Hippocampal formation (tissue), 2 donors: ENCODE results near the gene TYMS.

ENCODE experiments used
- DNase-seq, 2 donors: peaks; one replicate each; lab custom pipeline; 2025; lab: John Stamatoyannopoulos, UW

Gene TYMS

GRCh38 chr18:644395-645004 is 13.0 kb upstream of the TYMS start:
- peak; percentile 47 to 95 for DNase-seq

- no peak for DNase-seq
Measured at GRCh38 chr18:647304-647703, 10.1 kb upstream of the TYMS start.

- DNase-seq, result no peak
Measured at GRCh38 chr18:649341-649740, 8.1 kb upstream of the TYMS start.

GRCh38 chr18:650428-650858 is 7.0 kb upstream of the TYMS start:
- DNase-seq, result no peak

- no peak for DNase-seq
Measured at GRCh38 chr18:652131-652530, 5.3 kb upstream of the TYMS start.

DNA sequence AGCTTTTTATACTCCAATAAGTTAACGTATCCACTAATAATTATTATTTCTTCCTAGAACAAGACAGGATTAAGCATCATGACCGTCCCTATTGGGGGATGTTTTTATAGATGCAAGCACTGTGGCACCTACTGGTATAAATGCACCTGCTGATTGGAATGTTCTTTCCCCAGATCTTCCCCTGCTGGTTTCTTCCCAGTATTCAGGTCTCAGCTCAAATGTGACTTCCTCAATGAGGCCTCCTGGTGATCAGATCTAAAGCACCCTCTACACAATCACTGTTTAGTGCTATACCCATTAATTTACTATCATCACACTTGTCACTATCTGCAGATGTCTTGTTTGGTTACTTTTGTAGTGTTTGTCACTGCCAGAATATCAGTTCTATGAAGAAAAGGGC is 3.9 kb upstream of the TYMS start:
- DNase-seq, result no peak

DNA sequence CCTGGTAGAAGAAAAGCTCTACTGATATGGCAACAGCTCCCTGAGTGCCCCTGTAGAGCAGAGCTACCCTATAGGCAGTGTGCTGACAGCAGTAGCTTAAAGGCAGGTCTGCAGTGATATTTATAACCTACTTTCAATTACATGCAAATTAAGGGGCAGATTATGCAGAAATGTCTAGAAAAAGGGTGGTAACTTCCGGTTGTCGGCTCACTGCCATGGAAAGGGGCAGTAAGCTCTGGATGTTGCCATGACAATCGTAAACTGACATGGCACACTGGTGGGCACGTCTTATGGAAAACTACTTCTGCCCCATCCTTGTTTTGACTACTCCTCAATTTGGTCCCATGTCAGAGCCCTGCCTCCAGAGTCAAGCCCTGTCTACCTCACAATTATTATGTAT is 2.9 kb upstream of the TYMS start:
- DNase-seq, result no peak

GRCh38 chr18:655445-655844 is 2.0 kb upstream of the TYMS start:
- no peak for DNase-seq

DNA sequence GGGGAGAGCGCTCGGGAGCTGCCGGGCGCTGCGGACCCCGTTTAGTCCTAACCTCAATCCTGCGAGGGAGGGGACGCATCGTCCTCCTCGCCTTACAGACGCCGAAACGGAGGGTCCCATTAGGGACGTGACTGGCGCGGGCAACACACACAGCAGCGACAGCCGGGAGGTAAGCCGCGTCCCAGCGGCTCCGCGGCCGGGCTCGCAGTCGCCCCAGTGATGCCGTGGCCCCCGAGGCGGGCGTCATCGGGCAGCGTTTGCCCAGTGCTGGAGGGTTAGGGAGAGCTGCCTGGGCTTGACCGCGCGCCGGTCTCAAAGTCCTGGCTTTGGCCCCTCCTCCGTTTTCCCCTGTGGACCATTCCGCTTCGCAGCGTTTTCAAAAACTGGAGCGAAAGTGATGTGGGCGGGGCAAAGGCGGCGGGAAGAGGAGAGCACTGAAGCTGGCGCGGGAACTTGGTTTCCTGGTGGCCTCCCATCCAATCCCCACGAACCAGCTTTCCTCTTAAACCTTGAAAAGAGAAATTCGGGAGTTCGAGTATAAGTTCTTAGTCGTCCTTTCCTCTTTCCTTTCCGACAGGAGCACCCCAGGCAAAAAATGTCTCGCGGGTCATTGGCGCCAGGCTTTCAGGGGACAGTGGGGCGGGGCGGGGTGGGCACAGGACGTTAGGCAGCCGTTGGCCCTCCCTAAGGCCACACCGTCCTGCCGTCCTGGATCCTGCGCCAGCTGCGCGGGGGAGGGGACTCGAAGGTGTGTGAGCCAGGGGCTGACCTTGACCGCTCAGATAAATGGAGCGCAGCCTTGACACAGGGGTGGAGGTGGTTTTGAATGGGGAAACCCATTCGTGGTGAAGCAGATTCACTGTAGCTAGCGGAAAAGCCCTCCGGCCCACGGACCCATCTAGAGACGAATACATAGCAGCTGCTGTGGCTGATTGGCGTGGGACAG is 821 bp downstream of the TYMS start:
- peak; percentile 76 to 77 for DNase-seq

DNA sequence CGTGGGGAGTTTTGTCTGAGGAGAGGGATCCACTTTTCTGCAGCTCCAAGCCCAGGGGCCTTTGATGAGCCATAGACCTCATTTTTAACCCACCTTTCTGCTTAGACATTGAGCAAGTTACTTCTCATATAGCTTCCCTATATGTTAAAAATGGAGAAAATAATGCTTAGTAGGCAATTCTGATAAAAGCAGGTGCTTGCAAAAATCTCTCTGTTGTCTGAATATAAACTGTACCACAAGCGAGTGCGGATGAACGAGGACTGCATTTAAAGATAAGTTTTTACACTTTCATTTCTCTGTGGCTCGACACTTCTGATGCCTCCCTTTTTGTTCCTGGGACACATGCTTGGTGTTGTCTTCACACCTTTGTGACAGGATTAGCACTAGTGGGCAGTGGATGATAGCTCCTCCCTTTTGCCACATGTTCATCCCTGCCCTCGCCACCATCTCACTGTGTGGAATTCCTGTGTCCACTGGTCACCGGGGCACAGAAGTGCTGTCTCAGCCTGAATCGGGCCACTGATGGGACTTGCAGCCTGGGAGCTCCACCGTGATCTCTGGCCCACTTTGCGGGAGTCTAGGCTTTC is 1.6 kb downstream of the TYMS start:
- DNase-seq, result no peak

- no peak for DNase-seq
Measured at GRCh38 chr18:659597-659996, 2.1 kb downstream of the TYMS start.

- no peak for DNase-seq
Measured at GRCh38 chr18:662197-662596, 4.7 kb downstream of the TYMS start.

- no peak for DNase-seq
Measured at GRCh38 chr18:666177-666576, 8.7 kb downstream of the TYMS start.

- no peak for DNase-seq
Measured at GRCh38 chr18:666628-667027, 9.2 kb downstream of the TYMS start.

DNA sequence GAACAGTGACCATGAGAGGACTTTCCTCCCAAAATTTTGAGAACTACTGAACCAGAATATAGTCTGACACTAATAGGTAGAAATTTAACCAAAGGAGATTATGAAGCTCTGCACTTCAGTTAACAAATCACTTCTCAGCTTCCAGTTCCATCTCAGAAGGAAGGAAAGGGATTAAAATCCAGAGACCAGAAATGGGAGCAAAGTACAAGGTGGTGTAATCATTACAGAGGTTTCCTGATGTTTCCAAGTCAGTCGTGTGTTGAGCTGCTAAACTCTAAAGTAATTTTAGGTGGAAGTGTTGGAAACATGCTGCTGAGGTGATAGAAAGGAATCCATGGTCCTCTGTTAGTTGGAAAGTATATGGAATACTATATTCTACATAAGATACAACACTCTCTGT is 10.8 kb downstream of the TYMS start:
- no peak for DNase-seq

GRCh38 chr18:669077-669476 is 11.6 kb downstream of the TYMS start:
- no peak for DNase-seq

GRCh38 chr18:670522-670921 is 13.1 kb downstream of the TYMS start:
- DNase-seq, result no peak

- no peak for DNase-seq
Measured at GRCh38 chr18:671405-671804, 14.0 kb downstream of the TYMS start.

- no peak for DNase-seq
Measured at GRCh38 chr18:673317-673716, 15.9 kb downstream of the TYMS start.

DNA sequence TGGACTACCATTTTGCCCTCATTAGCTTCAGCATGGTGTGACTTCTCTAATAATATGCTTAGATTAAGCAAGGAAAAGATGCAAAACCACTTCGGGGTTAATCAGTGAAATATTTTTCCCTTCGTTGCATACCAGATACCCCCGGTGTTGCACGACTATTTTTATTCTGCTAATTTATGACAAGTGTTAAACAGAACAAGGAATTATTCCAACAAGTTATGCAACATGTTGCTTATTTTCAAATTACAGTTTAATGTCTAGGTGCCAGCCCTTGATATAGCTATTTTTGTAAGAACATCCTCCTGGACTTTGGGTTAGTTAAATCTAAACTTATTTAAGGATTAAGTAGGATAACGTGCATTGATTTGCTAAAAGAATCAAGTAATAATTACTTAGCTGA is 16.3 kb downstream of the TYMS start:
- no peak for DNase-seq

GRCh38 chr18:675307-675706 is 17.9 kb downstream of the TYMS start:
- no peak for DNase-seq

GRCh38 chr18:676069-676468 is 18.6 kb downstream of the TYMS start:
- DNase-seq, result no peak

DNA sequence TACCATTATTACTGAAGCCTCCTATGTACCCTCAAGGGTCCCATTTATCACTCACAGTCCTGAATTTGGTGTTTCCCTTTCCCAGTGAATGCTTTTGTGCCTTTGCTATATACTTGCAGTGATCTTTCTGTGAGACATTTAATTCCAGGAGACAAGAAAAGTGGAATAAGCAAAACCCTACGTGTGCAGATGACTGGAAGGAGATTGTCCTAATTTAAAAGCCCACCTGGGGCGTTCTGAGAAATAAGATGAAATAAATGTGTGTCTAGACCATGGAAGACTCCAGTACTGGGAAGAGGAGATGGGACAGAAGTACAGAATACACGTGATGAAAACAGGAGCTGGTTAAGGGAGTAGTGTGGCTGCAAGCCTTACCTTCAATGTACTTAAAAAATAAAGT is 19.3 kb downstream of the TYMS start:
- DNase-seq, result no peak
